Heart right ventricle (tissue), 16 donors: Measurements from ENCODE around the gene APOBEC4. TPM values are rescaled to one million over a fixed set of nuclear protein-coding genes. Genes with fewer than 3 reads are reported as not detected.

Source experiments
- ATAC-seq, 8 donors: fragments of 200-7000 bp; cut with Tn5 transposase; one replicate each; pipeline ENCODE4 v1.9.1; 2020; ENCODE audit warnings: mild to moderate bottlenecking in 8 of 8, moderate library complexity in 8 of 8, moderate number of reproducible peaks in 1 of 8
- DNase-seq, 2 donors: peaks; one replicate each; pipeline ENCODE4 v3.0.0-alpha.2; 2020
- H3K27ac ChIP-seq, 10 donors: fragments of 200-600 bp; sonication (generic) in 2 of 10; one replicate each; pipeline versions ENCODE4 v1.5.0 to v1.8.0; 2020 to 2022; ENCODE audit warnings: mild to moderate bottlenecking in 3 of 10
- H3K27me3 ChIP-seq, 7 donors: fragments of 200-600 bp; one replicate each; pipeline ENCODE4 v1.8.0; 2021 to 2022; ENCODE audit warnings: mild to moderate bottlenecking in 2 of 7
- H3K36me3 ChIP-seq, 9 donors: fragments of 200-600 bp; sonication (generic) in 1 of 9; one replicate each; pipeline versions ENCODE4 v1.5.0 to v1.8.0; 2020 to 2022; ENCODE audit warnings: mild to moderate bottlenecking in 2 of 9
- H3K4me1 ChIP-seq, 9 donors: fragments of 200-600 bp; sonication (generic) in 1 of 9; one replicate each; pipeline versions ENCODE4 v1.5.0 to v1.8.0; 2020 to 2022; ENCODE audit warnings: mild to moderate bottlenecking in 4 of 9
- H3K4me3 ChIP-seq, 10 donors: fragments of 200-600 bp; sonication (generic) in 2 of 10; one replicate each; pipeline versions ENCODE4 v1.5.0 to v1.8.0; 2020 to 2022; ENCODE audit warnings: mild to moderate bottlenecking in 7 of 10, moderate library complexity in 2 of 10
- H3K9me3 ChIP-seq, 11 donors: fragments of 200-600 bp in 10 of 11; sonication (generic) in 2 of 11; one replicate each; pipeline versions ENCODE4 v1.5.0 to v1.8.0; 2013 to 2022; ENCODE audit warnings: mild to moderate bottlenecking in 2 of 11, control low read depth in 1 of 11, moderate library complexity in 1 of 11
- CTCF ChIP-seq, 9 donors: fragments of 200-600 bp; sonication (generic) in 2 of 9; IDR thresholded peaks; one replicate each; pipeline versions ENCODE4 v1.5.0 to v1.8.0; 2021 to 2022; ENCODE audit warnings: antibody characterized with exemption in 9 of 9, mild to moderate bottlenecking in 5 of 9, moderate library complexity in 1 of 9
- WGBS, 2 donors: extraction: QIAGEN DNeasy Blood & Tissue Kit; methylation state at CpG; one replicate each; pipeline ENCODE4 v1.1.7; 2013; ENCODE audit warnings: inconsistent platforms in 1 of 2; 5-methylcytosine and 5-hydroxymethylcytosine counted together
- intact Hi-C, 10 donors: fragments of 100-400 bp; cut with DNase I; formaldehyde crosslinking; loops; one replicate each; pipeline versions ENCODE4 v1.11.1 to v1.14.2; 2022
- polyA plus RNA-seq, 2 donors: library from polyadenylated mRNA; stranded (reverse); fragments of 200-250 nt; gene quantifications; one replicate each; pipeline ENCODE4 v1.2.3, GENCODE V29; 2013
- total RNA-seq, 10 donors: library from RNA; stranded (reverse); fragmentation: NEBNext Ultra II Directional in 3 of 10; extraction: Animal tissue kit (Norgen Biotek cat#: 25700) in 3 of 10; gene quantifications; one replicate each; pipeline versions ENCODE4 v1.2.1 to v1.2.4, GENCODE V29; 2021 to 2023
- donor health status: Arrhythmogenic right ventricular cardiomyopathy.
- donor health status: ischemic (EF 13 %, LVEDD 7.1; RV severe dilation, severe dysfunction).
- donor health status: healthy with polysubstance abuse.
- donor health status: DM: no; HTN: yes; CAD: no.
- donor health status: DM: no; HTN: no; CAD: no.
- donor health status: ischemic (EF 25% LVEDD 6.9; RV normal size, moderate dysfunction).
- donor health status: ischemic (EF 25% LVEDD 5.7; RV mildly dilated, moderate dysfunction).
- donor health status: healthy.
- donor health status: DM: yes; HTN: yes; CAD: no.
- donor health status: Ischemic cardiomyopathy.
- donor health status: ischemic (EF 35%, LVEDD 5.7; RV mildly dilated, moderate dysfunction).
- donor health status: nonischemic (EF 11% LVEDD 7.7; RV severe dilation, severe dysfunction).
- donor health status: DM: yes; HTN: yes; CAD: no.
- donor health status: PGD.
- donor health status: ischemic (EF 29% LVEDD 5.4; RV normal size, mild dysfunction).
- donor health status: nonischemic (EF 23%, LVEDD 6.1; RV moderate dilation, normal function).

The APOBEC4 gene
- total and polyA plus RNA-seq, 12 donors, result not detected

- DNase-seq (no peak), ATAC-seq (no peak)
- Histone ChIP-seq H3K4me3 (no peak overlapping the region), H3K9me3 (no peaks in the 10 kb centered on the region), H3K27ac (peak overlapping the region in 1 of 10 donors; percentile 87), H3K36me3 (no peaks in the 10 kb centered on the region), H3K4me1 (peaks cover 0 to 73% (median 5%) of the 10 kb centered on the region in 9 donors), H3K27me3 (no peaks in the 10 kb centered on the region)
- intact Hi-C loops, result no loop called here
- TF ChIP-seq CTCF (IDR thresholded peaks at IDR 0.05), result no peak
- 100% methylated on average over 1 of the region's 1 CpG for WGBS, 2 donors
Measured at GRCh38 chr1:183602510-183602909, 50.6 kb downstream of the APOBEC4 start.

GRCh38 chr1:183600634-183601033, 52.5 kb downstream of the APOBEC4 start:
- DNase-seq, result no peak
- H3K27ac ChIP-seq, result peak overlapping the region in 2 of 10 donors; percentile 15 to 87
- no peaks in the 10 kb centered on the region for H3K27me3 ChIP-seq
- no peak for TF ChIP-seq CTCF (IDR thresholded peaks at IDR 0.05)
- no peak overlapping the region for H3K4me3 ChIP-seq
- 87 to 92% methylated on average over 3 of the region's 3 CpGs for WGBS, 2 donors
- H3K36me3 ChIP-seq, result no peaks in the 10 kb centered on the region
- H3K4me1 ChIP-seq, result peaks cover 0 to 61% (median 5%) of the 10 kb centered on the region in 9 donors
- ATAC-seq, result peak in 1 of 8 donors; percentile 24
- intact Hi-C loops, result no loop called here
- no peaks in the 10 kb centered on the region for H3K9me3 ChIP-seq

GRCh38 chr1:183600136-183600535, 53.0 kb downstream of the APOBEC4 start:
- intact Hi-C loops, result no loop called here
- Histone ChIP-seq H3K27me3 (no peaks in the 10 kb centered on the region), H3K9me3 (no peaks in the 10 kb centered on the region), H3K36me3 (no peaks in the 10 kb centered on the region), H3K4me1 (peaks cover 0 to 56% (median 5%) of the 10 kb centered on the region in 9 donors), H3K27ac (peak overlapping the region in 2 of 10 donors; percentile 15 to 87), H3K4me3 (no peak overlapping the region)
- DNase-seq, result no peak
- no peak for TF ChIP-seq CTCF (IDR thresholded peaks at IDR 0.05)
- 66 to 68% methylated on average over 3 of the region's 3 CpGs for WGBS, 2 donors
- peak in 7 of 8 donors; percentile 40 to 90 (median 74) for ATAC-seq

- intact Hi-C loops, result no loop called here
- H3K27me3 ChIP-seq, result no peaks in the 10 kb centered on the region
- no peak for TF ChIP-seq CTCF (IDR thresholded peaks at IDR 0.05)
- peak in 1 of 8 donors; percentile 54 for ATAC-seq
- peak overlapping the region in 3 of 10 donors; percentile 7 to 29 (median 12) for H3K27ac ChIP-seq
- H3K4me3 ChIP-seq, result no peak overlapping the region
- H3K36me3 ChIP-seq, result no peaks in the 10 kb centered on the region
- no peaks in the 10 kb centered on the region for H3K9me3 ChIP-seq
- WGBS, 2 donors, result 55 to 62% methylated on average over 2 of the region's 2 CpGs
- H3K4me1 ChIP-seq, result peaks cover 0 to 52% (median 5%) of the 10 kb centered on the region in 9 donors
- DNase-seq, result no peak
Measured at GRCh38 chr1:183598386-183598785, 54.7 kb downstream of the APOBEC4 start.
